Transverse colon (tissue), 4 donors: ENCODE data around the gene RAB11FIP3. TPM values are rescaled to one million over a fixed set of nuclear protein-coding genes. Genes with fewer than 3 reads are reported as not detected.

Source experiments
- DNase-seq: peaks from one replicate; pipeline ENCODE4 v3.0.0-alpha.2; 2019
- H3K27ac ChIP-seq, 4 donors: fragments of 200-600 bp; sonication (generic); 2 replicates each; pipeline ENCODE4 v1.5.1; 2016 to 2018; ENCODE audit warnings: inconsistent platforms in 4 of 4
- H3K27me3 ChIP-seq: fragments of 200-600 bp; sonication (generic); 2 replicates; pipeline ENCODE4 v1.5.1; 2017; ENCODE audit warnings: inconsistent platforms
- H3K36me3 ChIP-seq, 4 donors: fragments of 200-600 bp; sonication (generic); 2 replicates each; pipeline ENCODE4 v1.5.1; 2017 to 2019; ENCODE audit warnings: inconsistent platforms in 4 of 4
- H3K4me1 ChIP-seq, 4 donors: fragments of 200-600 bp; sonication (generic); 2 replicates each; pipeline ENCODE4 v1.5.1; 2017 to 2020; ENCODE audit warnings: inconsistent platforms in 4 of 4
- H3K4me3 ChIP-seq, 4 donors: fragments of 200-600 bp; sonication (generic); 1 replicate in 1 of 4; 2 replicates in 3 of 4; pipeline versions ENCODE4 v1.5.1 to v1.6.1; 2017 to 2019; ENCODE audit warnings: inconsistent platforms in 4 of 4
- H3K9me3 ChIP-seq, 2 donors: fragments of 200-600 bp; sonication (generic); 2 replicates each; pipeline ENCODE4 v1.5.1; 2017 to 2019; ENCODE audit warnings: inconsistent platforms in 2 of 2
- CTCF ChIP-seq, 5 experiments: fragments of 200-600 bp in 3 of 5; fragments of 450-650 bp in 2 of 5; sonication (generic) in 3 of 5; IDR thresholded peaks; 1 replicate in 2 of 5; 2 replicates in 3 of 5; pipeline ENCODE4 v1.5.1; 2016 to 2017; ENCODE audit warnings: antibody characterized with exemption in 5 of 5, inconsistent platforms in 3 of 5, mild to moderate bottlenecking in 2 of 5, moderate library complexity in 1 of 5
- EP300 ChIP-seq: sonication (generic); formaldehyde crosslinking; IDR thresholded peaks from one replicate; pipeline ENCODE4 v1.6.1; 2017; ENCODE audit warnings: antibody characterized with exemption, low read depth
- POLR2A ChIP-seq: fragments of 450-650 bp; IDR thresholded peaks from one replicate; pipeline ENCODE4 v1.6.1; 2016; ENCODE audit warnings: antibody characterized with exemption, mild to moderate bottlenecking, moderate library complexity
- POLR2AphosphoS5 ChIP-seq, 3 donors: sonication (generic); formaldehyde crosslinking; IDR thresholded peaks; one replicate each; pipeline ENCODE4 v1.6.1; 2016; ENCODE audit warnings: antibody characterized with exemption in 3 of 3
- WGBS, 2 donors: methylation state at CpG; one replicate each; pipeline ENCODE4 v1.1.5; 2018; ENCODE audit warnings: low coverage in 1 of 2; 5-methylcytosine and 5-hydroxymethylcytosine counted together
- in situ Hi-C, 4 donors: fragments of 200-750 bp; cut with MboI; loops; one replicate each; pipeline versions ENCODE4 v1.15.0 to v1.15.1; 2017; ENCODE audit warnings: low sequenced_read_pairs in 3 of 4, low pct_ligation_motif_present in 1 of 4, low pct_unique_long_range_greater_than_20kb in 1 of 4
- intact Hi-C: fragments of 100-400 bp; cut with DNase I; formaldehyde crosslinking; loops from one replicate; pipeline ENCODE4 v1.15.1; 2023; ENCODE audit warnings: low total_unique reads
- total RNA-seq, 4 donors: library from RNA; depleted of rRNA; stranded (reverse); fragments of >200 nt; gene quantifications; one replicate each; pipeline ENCODE4 v1.1.0, GENCODE V29; 2016

RAB11FIP3 gene
- total RNA-seq, 4 donors from 2014 or later, result 21.6 to 56.5 (median 42.2) TPM

- in situ Hi-C loops, result no loop called here
- Histone ChIP-seq H3K27me3 (no peaks in the 10 kb centered on the region), H3K36me3 (no peaks in the 10 kb centered on the region), H3K4me1 (peaks cover 0 to 10% (median 2%) of the 10 kb centered on the region in 4 donors), H3K27ac (no peak overlapping the region), H3K4me3 (no peak overlapping the region), H3K9me3 (no peaks in the 10 kb centered on the region)
- intact Hi-C loops, result no loop called here
- no peak for DNase-seq
- 42 to 66% methylated on average over 3 to 12 of the region's 14 CpGs for WGBS, 2 donors
- TF ChIP-seq EP300 (no peak), POLR2AphosphoS5 (IDR thresholded peaks at IDR 0.05) (no peak), CTCF (IDR thresholded peaks at IDR 0.05) (no peak)
Measured at GRCh38 chr16:450785-451512, 25.5 kb downstream of the RAB11FIP3 start.

- Histone ChIP-seq H3K36me3 (no peaks in the 10 kb centered on the region), H3K9me3 (no peaks in the 10 kb centered on the region), H3K4me1 (peaks cover 7 to 26% (median 11%) of the 10 kb centered on the region in 4 donors), H3K4me3 (no peak overlapping the region), H3K27me3 (no peaks in the 10 kb centered on the region), H3K27ac (no peak overlapping the region)
- in situ Hi-C loops (no loop called here), intact Hi-C loops (no loop called here)
- DNase-seq, result no peak
- TF ChIP-seq POLR2A, result no peak
- TF ChIP-seq EP300, result no peak
- TF ChIP-seq POLR2AphosphoS5 (IDR thresholded peaks at IDR 0.05), result no peak
- no peak for TF ChIP-seq CTCF (IDR thresholded peaks at IDR 0.05)
- WGBS, 2 donors, result 91% methylated on average over 13 of the region's 13 CpGs
Measured at GRCh38 chr16:454397-454940, 29.0 kb downstream of the RAB11FIP3 start.

GRCh38 chr16:455453-455852, 30.0 kb downstream of the RAB11FIP3 start:
- WGBS, 2 donors, result 94 to 95% methylated on average over 5 to 12 of the region's 12 CpGs
- Histone ChIP-seq H3K4me1 (peaks cover 7 to 21% (median 11%) of the 10 kb centered on the region in 4 donors), H3K36me3 (no peaks in the 10 kb centered on the region), H3K27ac (no peak overlapping the region), H3K27me3 (no peaks in the 10 kb centered on the region), H3K4me3 (no peak overlapping the region), H3K9me3 (no peaks in the 10 kb centered on the region)
- in situ Hi-C loops, result no loop called here
- intact Hi-C loops, result no loop called here
- no peak for TF ChIP-seq EP300
- no peak for TF ChIP-seq CTCF (IDR thresholded peaks at IDR 0.05)
- no peak for TF ChIP-seq POLR2A
- no peak for TF ChIP-seq POLR2AphosphoS5 (IDR thresholded peaks at IDR 0.05)
- no peak for DNase-seq

- WGBS, 2 donors, result 50 to 54% methylated on average over 6 to 11 of the region's 11 CpGs
- DNase-seq, result no peak
- no peaks in the 10 kb centered on the region for H3K36me3 ChIP-seq
- no peak overlapping the region for H3K4me3 ChIP-seq
- H3K4me1 ChIP-seq, result peaks cover 7 to 17% (median 9%) of the 10 kb centered on the region in 4 donors
- peak overlapping the region in 3 of 4 donors; percentile 29 to 65 (median 46) for H3K27ac ChIP-seq
- H3K9me3 ChIP-seq, result no peaks in the 10 kb centered on the region
- no peaks in the 10 kb centered on the region for H3K27me3 ChIP-seq
- TF ChIP-seq POLR2AphosphoS5 (IDR thresholded peaks at IDR 0.05) (no peak), CTCF (IDR thresholded peaks at IDR 0.05) (no peak)
- in situ Hi-C loops (no loop called here), intact Hi-C loops (no loop called here)
Measured at GRCh38 chr16:456891-457483, 31.5 kb downstream of the RAB11FIP3 start.
